AG04450 (cell line): ENCODE measurements around the gene SLC51B. TPM values are rescaled to one million over a fixed set of nuclear protein-coding genes. Genes with fewer than 3 reads are reported as not detected.

Experiments
- CTCF ChIA-PET: fragments of 300-600, 350-600 bp; formaldehyde crosslinking; extraction: SDS; loops from one replicate; lab custom pipeline; 2022; ENCODE audit warnings: antibody characterized with exemption, inconsistent platforms; lab: Charles Lee
- POLR2A ChIA-PET: fragments of 350-600 bp; formaldehyde crosslinking; extraction: SDS; loops from one replicate; lab custom pipeline; 2021; ENCODE audit warnings: antibody characterized with exemption, inconsistent platforms; lab: Yijun Ruan, JAX
- DNase-seq: peaks from one replicate; pipeline ENCODE4 v3.0.0-alpha.2; 2011; ENCODE audit warnings: low read depth, low spot score
- H3K27ac ChIP-seq: one replicate; pipeline ENCODE4 v1.5.1; 2012; ENCODE audit warnings: low read depth, low read length, control low read depth
- H3K27me3 ChIP-seq: one replicate; pipeline ENCODE4 v1.6.0; 2012; ENCODE audit warnings: low read length; ENCODE audit not compliant: control insufficient read depth, insufficient read depth
- H3K4me3 ChIP-seq: 2 replicates; pipeline ENCODE4 v1.5.1; 2011; ENCODE audit warnings: mild to moderate bottlenecking, low read depth, low read length, control low read depth
- H3K9me3 ChIP-seq: 2 replicates; pipeline ENCODE4 v1.5.1; 2012; ENCODE audit warnings: low read length; ENCODE audit not compliant: control insufficient read depth, insufficient read depth
- CTCF ChIP-seq: IDR thresholded peaks from 2 replicates; pipeline ENCODE4 v1.5.1; 2011; ENCODE audit warnings: low read depth, low read length, control low read depth, inconsistent platforms
- polyA plus RNA-seq: library from polyadenylated mRNA; depleted of rRNA; stranded (reverse); fragments of >200 nt; gene quantifications from 2 replicates; pipeline ENCODE4 v1.2.3, GENCODE V29; 2011

Gene SLC51B
- polyA plus RNA-seq, 1 experiment, result 0.61 TPM

GRCh38 chr15:65094294-65094995 is 49.3 kb downstream of the SLC51B start:
- Histone ChIP-seq H3K27ac (no peak overlapping the region), H3K4me3 (no peak overlapping the region), H3K9me3 (no peaks in the 10 kb centered on the region), H3K27me3 (no peaks in the 10 kb centered on the region)
- no peak for TF ChIP-seq CTCF
- CTCF ChIA-PET, result interaction anchor here (1.2 to 1.4 kb wide), 2 partner anchors 8 to 60 kb away, joined by 3 to 6 read pairs; no protein-coding TSS in a partner anchor
- no peak for DNase-seq
- POLR2A ChIA-PET, result interaction anchor here (0.6 kb wide), 2 partner anchors 25 to 46 kb away, joined by 3 to 8 read pairs; no protein-coding TSS in a partner anchor

DNA sequence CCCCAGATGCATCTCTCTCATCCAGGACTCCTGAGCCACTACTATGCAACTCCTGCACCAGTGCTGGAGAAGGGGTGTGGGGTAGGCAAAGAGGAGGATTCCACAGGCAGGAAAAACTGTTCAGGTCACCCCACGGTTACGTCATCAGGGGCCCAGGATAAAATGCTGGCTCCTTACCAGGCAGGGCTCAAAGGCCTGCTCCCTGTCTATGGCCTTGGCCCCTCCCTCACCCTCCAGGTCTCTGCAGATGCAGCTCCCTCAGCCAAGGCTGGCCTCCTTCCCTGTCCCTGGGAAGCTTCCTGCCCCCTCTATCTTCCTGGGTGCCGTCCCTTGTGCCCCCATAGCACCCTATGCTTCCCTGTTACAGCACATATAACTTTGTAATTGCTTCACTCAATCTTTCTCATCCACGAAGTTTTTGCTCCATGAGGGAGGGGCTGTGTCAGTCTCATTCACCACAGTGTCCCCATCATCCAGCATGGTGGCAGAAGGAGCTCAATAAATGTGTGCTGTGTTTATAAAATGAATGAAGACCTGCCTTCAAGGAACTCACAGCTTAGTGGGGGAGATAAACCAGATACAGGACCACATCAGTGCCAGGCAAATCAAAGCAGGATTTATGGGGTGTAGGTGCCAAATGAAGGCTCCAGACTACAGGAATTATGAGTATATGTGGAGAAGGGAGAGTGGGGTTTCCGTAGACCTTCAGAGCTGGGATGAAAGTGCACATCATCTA is 50.0 kb downstream of the SLC51B start:
- no peak for DNase-seq
- CTCF ChIA-PET, result interaction anchor here (0.6 to 1.6 kb wide), 4 partner anchors 9 to 61 kb away, joined by 3 to 10 read pairs (median 4); no protein-coding TSS in a partner anchor
- Histone ChIP-seq H3K27me3 (no peaks in the 10 kb centered on the region), H3K9me3 (no peaks in the 10 kb centered on the region), H3K27ac (no peak overlapping the region), H3K4me3 (no peak overlapping the region)
- POLR2A ChIA-PET, result no interaction called here
- no peak for TF ChIP-seq CTCF

DNA sequence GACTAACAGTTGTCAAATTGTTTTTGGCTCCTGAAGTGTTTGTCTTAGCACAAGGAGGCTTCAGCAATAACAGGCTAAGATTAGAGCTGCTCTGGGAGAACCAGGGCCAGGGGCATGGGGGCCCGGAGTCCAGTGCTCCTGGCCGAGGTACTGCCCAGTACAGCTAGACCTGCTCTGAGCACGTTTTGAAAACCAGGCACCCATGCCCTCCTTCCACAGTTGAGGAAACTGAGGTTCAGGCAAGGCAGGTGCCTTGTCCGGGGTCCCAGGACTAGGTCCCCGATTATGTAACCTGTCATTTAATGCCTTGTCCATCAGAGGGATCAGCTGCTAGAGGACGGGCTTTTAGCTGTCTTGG is 50.5 kb downstream of the SLC51B start:
- ChIA-PET POLR2A (no interaction called here), CTCF (interaction anchor here (0.6 to 1.6 kb wide), 4 partner anchors 9 to 62 kb away, joined by 3 to 10 read pairs (median 4); no protein-coding TSS in a partner anchor)
- no peaks in the 10 kb centered on the region for H3K9me3 ChIP-seq
- H3K27ac ChIP-seq, result no peak overlapping the region
- H3K27me3 ChIP-seq, result no peaks in the 10 kb centered on the region
- H3K4me3 ChIP-seq, result no peak overlapping the region
- TF ChIP-seq CTCF, result no peak
- no peak for DNase-seq

DNA sequence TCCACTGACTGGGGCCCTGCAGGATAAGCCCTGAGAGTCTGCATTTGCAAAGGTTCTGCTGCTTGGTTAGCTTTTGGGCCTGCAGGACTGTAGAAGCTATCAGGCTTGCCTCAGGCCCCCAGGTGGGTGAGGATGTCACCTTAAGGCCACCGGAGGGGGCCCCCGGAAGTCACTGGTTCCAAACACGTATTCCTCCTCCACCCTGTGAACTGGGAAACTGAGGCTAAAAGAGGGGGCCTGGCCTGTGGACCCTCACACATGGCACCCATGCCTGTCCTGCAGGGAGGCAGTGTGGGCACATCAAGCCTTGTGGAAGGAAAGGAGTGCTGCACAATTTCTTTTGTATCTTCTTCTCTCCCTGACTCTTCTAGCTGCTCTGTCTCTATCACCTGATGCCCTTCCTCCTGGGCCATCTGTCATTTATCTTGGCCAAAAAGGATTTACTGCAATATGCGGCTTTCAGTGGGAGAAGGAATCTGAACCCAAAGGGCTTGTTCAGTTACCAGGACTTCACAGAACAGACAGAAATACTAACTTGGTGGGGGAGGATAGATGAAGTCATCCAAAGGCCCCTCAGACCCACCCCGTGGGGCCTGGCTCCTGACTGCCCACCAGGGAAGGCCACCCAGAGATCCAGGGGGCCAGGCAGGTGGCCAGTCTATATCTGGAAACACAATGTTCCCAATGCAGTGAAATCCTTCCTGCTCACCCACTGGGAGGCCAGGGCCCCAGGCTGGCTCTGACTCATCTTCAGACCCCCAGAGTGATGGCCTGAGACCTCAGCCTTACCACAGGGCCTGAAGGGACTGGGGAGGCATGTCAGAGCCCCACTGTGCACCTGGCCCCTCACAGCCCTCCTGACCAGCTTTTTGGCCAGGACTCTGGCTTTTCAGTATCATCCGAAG is 51.5 kb downstream of the SLC51B start:
- Histone ChIP-seq H3K4me3 (no peak overlapping the region), H3K9me3 (no peaks in the 10 kb centered on the region), H3K27me3 (no peaks in the 10 kb centered on the region), H3K27ac (no peak overlapping the region)
- CTCF ChIA-PET, result interaction anchor here (1.6 kb wide), 2 partner anchors 42 to 63 kb away, joined by 5 to 10 read pairs; no protein-coding TSS in a partner anchor
- POLR2A ChIA-PET, result no interaction called here
- DNase-seq, result no peak
- TF ChIP-seq CTCF, result no peak
